SK-N-SH treated with all-trans-retinoic acid at 6 μM for 48 hours (cell line): Measurements from ENCODE around the gene SPATS2.

Experiments
- ATAC-seq: fragments of 200-7000 bp; cut with Tn5 transposase; 3 replicates; pipeline ENCODE4 v1.9.1; 2020; ENCODE audit warnings: mild to moderate bottlenecking, moderate library complexity
- ARNTL ChIP-seq: fragments of 450-650 bp; formaldehyde crosslinking; IDR thresholded peaks from 2 replicates; pipeline ENCODE4 v1.5.0; 2020; ENCODE audit warnings: low read depth, mild to moderate bottlenecking, moderate library complexity, borderline replicate concordance
- BACH2 ChIP-seq: fragments of 250-450 bp; sonication (Bioruptor Pico); IDR thresholded peaks from 2 replicates; pipeline ENCODE4 v1.9.0; 2021; ENCODE audit warnings: mild to moderate bottlenecking, borderline replicate concordance
- CREB5 ChIP-seq: fragments of 250-450 bp; sonication (Bioruptor Pico); IDR thresholded peaks from 2 replicates; pipeline ENCODE4 v1.5.1; 2020; ENCODE audit warnings: low read depth, mild to moderate bottlenecking, moderate library complexity
- CSDC2 ChIP-seq: fragments of 250-450 bp; sonication (Bioruptor Pico); IDR thresholded peaks from 2 replicates; pipeline ENCODE4 v1.5.0; 2020; ENCODE audit warnings: mild to moderate bottlenecking, moderate library complexity
- CSRNP3 ChIP-seq: fragments of 250-450 bp; sonication (Bioruptor Pico); IDR thresholded peaks from 2 replicates; pipeline ENCODE4 v1.5.1; 2021; ENCODE audit warnings: mild to moderate bottlenecking, moderate library complexity
- ESRRG ChIP-seq: fragments of 250-450 bp; sonication (Bioruptor Pico); IDR thresholded peaks from 2 replicates; pipeline ENCODE4 v1.6.1; 2021; ENCODE audit warnings: mild to moderate bottlenecking
- GLIS3 ChIP-seq: fragments of 250-450 bp; sonication (Bioruptor Pico); IDR thresholded peaks from 2 replicates; pipeline ENCODE4 v1.5.0; 2020; ENCODE audit warnings: mild to moderate bottlenecking, moderate library complexity
- ISL1 ChIP-seq: fragments of 250-450 bp; sonication (Bioruptor Pico); IDR thresholded peaks from 2 replicates; pipeline ENCODE4 v2.1.2; 2022; ENCODE audit warnings: mild to moderate bottlenecking, moderate library complexity
- OSR1 ChIP-seq: fragments of 250-450 bp; sonication (Bioruptor Pico); IDR thresholded peaks from 2 replicates; pipeline ENCODE4 v1.8.0; 2022; ENCODE audit warnings: moderate library complexity, mild to moderate bottlenecking, inconsistent platforms
- POU6F1 ChIP-seq: fragments of 250-450 bp; sonication (Bioruptor Pico); IDR thresholded peaks from 2 replicates; pipeline ENCODE4 v1.8.0; 2021; ENCODE audit warnings: low read depth, mild to moderate bottlenecking, moderate library complexity, borderline replicate concordance
- PPARA ChIP-seq: fragments of 250-450 bp; sonication (Bioruptor Pico); IDR thresholded peaks from 2 replicates; pipeline ENCODE4 v1.5.0; 2020; ENCODE audit warnings: mild to moderate bottlenecking, borderline replicate concordance
- RARB ChIP-seq: fragments of 250-450 bp; sonication (Bioruptor Pico); IDR thresholded peaks from 2 replicates; pipeline ENCODE4 v1.8.0; 2021; ENCODE audit warnings: mild to moderate bottlenecking, moderate library complexity
- SNAI2 ChIP-seq: fragments of 250-450 bp; sonication (Bioruptor Pico); IDR thresholded peaks from 2 replicates; pipeline ENCODE4 v1.5.0; 2020; ENCODE audit warnings: mild to moderate bottlenecking, moderate library complexity
- TCF4 ChIP-seq: fragments of 250-450 bp; sonication (Bioruptor Pico); IDR thresholded peaks from 2 replicates; pipeline ENCODE4 v1.8.0; 2021; ENCODE audit warnings: mild to moderate bottlenecking, moderate library complexity, borderline replicate concordance
- TOX ChIP-seq: fragments of 250-450 bp; sonication (Bioruptor Pico); IDR thresholded peaks from 2 replicates; pipeline ENCODE4 v1.8.0; 2021; ENCODE audit warnings: mild to moderate bottlenecking, moderate library complexity, borderline replicate concordance
- TSHZ2 ChIP-seq: fragments of 250-450 bp; sonication (Bioruptor Pico); IDR thresholded peaks from 2 replicates; pipeline ENCODE4 v1.5.0; 2020; ENCODE audit warnings: mild to moderate bottlenecking, moderate library complexity
- ZC3H10 ChIP-seq: fragments of 250-450 bp; sonication (Bioruptor Pico); IDR thresholded peaks from 2 replicates; pipeline ENCODE4 v1.5.1; 2021; ENCODE audit warnings: mild to moderate bottlenecking, moderate library complexity
- ZFP3 ChIP-seq: fragments of 250-450 bp; sonication (Bioruptor Pico); IDR thresholded peaks from 2 replicates; pipeline ENCODE4 v1.5.0; 2020; ENCODE audit warnings: mild to moderate bottlenecking, moderate library complexity
- ZFP30 ChIP-seq: fragments of 450-650 bp; formaldehyde crosslinking; IDR thresholded peaks from 2 replicates; pipeline ENCODE4 v1.5.0; 2022; ENCODE audit warnings: mild to moderate bottlenecking, moderate library complexity
- ZNF565 ChIP-seq: fragments of 450-650 bp; formaldehyde crosslinking; conservative IDR thresholded peaks from 2 replicates; pipeline ENCODE4 v1.5.0; 2020; ENCODE audit warnings: low read depth, mild to moderate bottlenecking, moderate library complexity
- ZNF70 ChIP-seq: fragments of 450-650 bp; formaldehyde crosslinking; IDR thresholded peaks from 2 replicates; pipeline ENCODE4 v1.5.0; 2020; ENCODE audit warnings: mild to moderate bottlenecking, moderate library complexity
- ZNF8 ChIP-seq: fragments of 450-650 bp; formaldehyde crosslinking; IDR thresholded peaks from 2 replicates; pipeline ENCODE4 v1.5.0; 2020; ENCODE audit warnings: mild to moderate bottlenecking, moderate library complexity
- TF ChIP-seq, protein P1 (sequence below): fragments of 250-450 bp; sonication (Bioruptor Pico); IDR thresholded peaks from 2 replicates; pipeline ENCODE4 v1.8.0; 2020; ENCODE audit warnings: mild to moderate bottlenecking, moderate library complexity, borderline replicate concordance

SPATS2 gene

GRCh38 chr12:49368240-49368600 lies 958 bp downstream of the SPATS2 start:
- no peak for ATAC-seq
- no peak for TF ChIP-seq SNAI2 (CRISPR knock-in tag)
- TF ChIP-seq CSRNP3 (CRISPR knock-in tag) = no peak
- TF ChIP-seq ARNTL (CRISPR knock-in tag) = no peak
- no peak for TF ChIP-seq ZFP30 (CRISPR knock-in tag)
- TF ChIP-seq ESRRG = no peak
- no peak for TF ChIP-seq ISL1 (CRISPR knock-in tag)
- TF ChIP-seq ZNF8 (CRISPR knock-in tag) = no peak
- no peak for TF ChIP-seq POU6F1 (CRISPR knock-in tag)
- TF ChIP-seq CREB5 = no peak
- no peak for TF ChIP-seq RARB
- no peak for TF ChIP-seq ZNF565 (CRISPR knock-in tag)
- TF ChIP-seq, protein P1, sequence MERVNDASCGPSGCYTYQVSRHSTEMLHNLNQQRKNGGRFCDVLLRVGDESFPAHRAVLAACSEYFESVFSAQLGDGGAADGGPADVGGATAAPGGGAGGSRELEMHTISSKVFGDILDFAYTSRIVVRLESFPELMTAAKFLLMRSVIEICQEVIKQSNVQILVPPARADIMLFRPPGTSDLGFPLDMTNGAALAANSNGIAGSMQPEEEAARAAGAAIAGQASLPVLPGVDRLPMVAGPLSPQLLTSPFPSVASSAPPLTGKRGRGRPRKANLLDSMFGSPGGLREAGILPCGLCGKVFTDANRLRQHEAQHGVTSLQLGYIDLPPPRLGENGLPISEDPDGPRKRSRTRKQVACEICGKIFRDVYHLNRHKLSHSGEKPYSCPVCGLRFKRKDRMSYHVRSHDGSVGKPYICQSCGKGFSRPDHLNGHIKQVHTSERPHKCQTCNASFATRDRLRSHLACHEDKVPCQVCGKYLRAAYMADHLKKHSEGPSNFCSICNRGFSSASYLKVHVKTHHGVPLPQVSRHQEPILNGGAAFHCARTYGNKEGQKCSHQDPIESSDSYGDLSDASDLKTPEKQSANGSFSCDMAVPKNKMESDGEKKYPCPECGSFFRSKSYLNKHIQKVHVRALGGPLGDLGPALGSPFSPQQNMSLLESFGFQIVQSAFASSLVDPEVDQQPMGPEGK (CRISPR knock-in tag) = no peak
- no peak for TF ChIP-seq ZFP3 (CRISPR knock-in tag)
- no peak for TF ChIP-seq ZNF70 (CRISPR knock-in tag)
- TF ChIP-seq OSR1 (CRISPR knock-in tag) = no peak

- peak; percentile 11 for ATAC-seq
- no peak for TF ChIP-seq TOX (CRISPR knock-in tag)
- TF ChIP-seq ZFP3 (CRISPR knock-in tag) = no peak
- no peak for TF ChIP-seq SNAI2 (CRISPR knock-in tag)
- TF ChIP-seq ISL1 (CRISPR knock-in tag) = no peak
- TF ChIP-seq, protein P1 (CRISPR knock-in tag) = no peak
Observed at GRCh38 chr12:49369411-49370145, 2.3 kb downstream of the SPATS2 start.

GRCh38 chr12:49370539-49370938 lies 3.3 kb downstream of the SPATS2 start:
- no peak for ATAC-seq
- TF ChIP-seq ARNTL (CRISPR knock-in tag) = no peak
- no peak for TF ChIP-seq ZNF70 (CRISPR knock-in tag)
- no peak for TF ChIP-seq OSR1 (CRISPR knock-in tag)
- no peak for TF ChIP-seq CSRNP3 (CRISPR knock-in tag)
- no peak for TF ChIP-seq BACH2 (CRISPR knock-in tag)
- TF ChIP-seq PPARA (CRISPR knock-in tag) = no peak
- TF ChIP-seq GLIS3 (CRISPR knock-in tag) = no peak
- no peak for TF ChIP-seq CSDC2 (CRISPR knock-in tag)
- no peak for TF ChIP-seq TCF4
- TF ChIP-seq TOX (CRISPR knock-in tag) = no peak
- TF ChIP-seq ISL1 (CRISPR knock-in tag) = no peak
- TF ChIP-seq ZC3H10 = no peak
- TF ChIP-seq, protein P1 (CRISPR knock-in tag) = no peak
- TF ChIP-seq TSHZ2 (CRISPR knock-in tag) = no peak
- no peak for TF ChIP-seq ZNF565 (CRISPR knock-in tag)
